Measurements from ENCODE around the gene NAV2. TPM values are rescaled to one million over a fixed set of nuclear protein-coding genes. Genes with fewer than 3 reads are reported as not detected.

The NAV2 gene
- total RNA-seq, 1 donor, result 11.2 TPM

DNA sequence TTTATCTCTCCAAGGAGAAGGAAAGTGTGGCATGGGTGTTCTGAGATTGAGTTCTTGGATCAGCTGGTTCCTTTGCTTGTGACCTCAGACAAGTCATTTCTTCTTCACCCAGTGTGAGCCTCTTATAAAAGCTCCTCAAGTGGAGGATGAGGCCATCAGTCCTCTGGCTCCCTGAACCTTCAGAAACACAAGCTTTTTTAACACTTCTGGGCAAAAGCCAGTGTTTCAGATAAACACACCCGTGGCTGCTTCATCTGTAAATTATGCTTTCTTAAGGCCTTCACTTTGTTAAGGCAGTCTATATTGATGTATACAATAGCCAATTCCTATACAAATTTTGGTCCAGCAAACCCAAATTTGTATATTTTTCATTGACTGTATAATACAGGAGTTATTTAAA lies 267.8 kb downstream of the NAV2 start:
- H3K4me3 ChIP-seq (ENCODE audit: low read depth, low read length), result no peak overlapping the region
- TF ChIP-seq, protein P1, sequence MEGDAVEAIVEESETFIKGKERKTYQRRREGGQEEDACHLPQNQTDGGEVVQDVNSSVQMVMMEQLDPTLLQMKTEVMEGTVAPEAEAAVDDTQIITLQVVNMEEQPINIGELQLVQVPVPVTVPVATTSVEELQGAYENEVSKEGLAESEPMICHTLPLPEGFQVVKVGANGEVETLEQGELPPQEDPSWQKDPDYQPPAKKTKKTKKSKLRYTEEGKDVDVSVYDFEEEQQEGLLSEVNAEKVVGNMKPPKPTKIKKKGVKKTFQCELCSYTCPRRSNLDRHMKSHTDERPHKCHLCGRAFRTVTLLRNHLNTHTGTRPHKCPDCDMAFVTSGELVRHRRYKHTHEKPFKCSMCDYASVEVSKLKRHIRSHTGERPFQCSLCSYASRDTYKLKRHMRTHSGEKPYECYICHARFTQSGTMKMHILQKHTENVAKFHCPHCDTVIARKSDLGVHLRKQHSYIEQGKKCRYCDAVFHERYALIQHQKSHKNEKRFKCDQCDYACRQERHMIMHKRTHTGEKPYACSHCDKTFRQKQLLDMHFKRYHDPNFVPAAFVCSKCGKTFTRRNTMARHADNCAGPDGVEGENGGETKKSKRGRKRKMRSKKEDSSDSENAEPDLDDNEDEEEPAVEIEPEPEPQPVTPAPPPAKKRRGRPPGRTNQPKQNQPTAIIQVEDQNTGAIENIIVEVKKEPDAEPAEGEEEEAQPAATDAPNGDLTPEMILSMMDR (IDR thresholded peaks at IDR 0.05; ENCODE audit: insufficient read depth, low read depth, low read length), result no peak
- peak; percentile 29 for DNase-seq (ENCODE audit: low read depth)

DNA sequence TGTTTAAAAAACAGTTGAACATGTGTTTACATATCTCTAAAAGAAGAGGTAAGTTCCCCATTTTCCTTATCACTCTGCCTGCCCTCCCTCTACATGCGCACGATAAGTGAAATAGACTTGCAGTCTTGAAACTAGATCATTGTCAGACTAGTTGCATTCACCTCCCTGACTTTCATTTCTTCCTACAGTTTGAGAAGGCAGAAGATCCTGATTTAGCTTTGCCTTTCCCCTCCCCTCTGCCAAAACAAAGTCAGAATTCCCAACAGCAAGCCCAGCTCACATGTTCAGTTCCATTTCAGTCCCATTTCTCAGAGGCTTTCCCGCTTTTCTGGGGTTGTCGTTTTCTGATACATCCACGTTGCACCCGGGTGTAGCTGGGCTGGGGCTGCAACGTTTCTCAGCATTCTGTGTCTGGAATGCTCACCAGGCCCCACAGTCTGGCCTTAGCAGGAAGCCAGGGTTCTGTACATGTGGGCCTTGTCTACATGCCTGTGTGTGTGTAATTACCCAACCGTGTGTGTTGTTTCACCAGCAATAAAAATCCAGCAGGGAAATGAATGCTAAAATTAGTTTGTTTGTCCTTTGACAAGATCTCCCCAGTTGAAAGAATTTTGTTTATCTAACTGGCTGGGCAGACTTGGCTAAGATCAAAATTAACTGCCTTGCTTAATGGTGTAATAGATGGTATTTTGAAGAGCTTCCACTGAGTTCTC lies 268.5 kb downstream of the NAV2 start:
- peak; percentile 95 for DNase-seq (ENCODE audit: low read depth)
- TF ChIP-seq, protein P1 (IDR thresholded peaks at IDR 0.05; ENCODE audit: insufficient read depth, low read depth, low read length), result no peak
- peak overlapping the region; percentile 2 for H3K4me3 ChIP-seq (ENCODE audit: low read depth, low read length)

GRCh38 chr11:19982774-19983495 lies 270.3 kb downstream of the NAV2 start:
- H3K4me3 ChIP-seq (ENCODE audit: low read depth, low read length), result no peak overlapping the region
- TF ChIP-seq, protein P1 (IDR thresholded peaks at IDR 0.05; ENCODE audit: insufficient read depth, low read depth, low read length), result no peak
- peak; percentile 57 for DNase-seq (ENCODE audit: low read depth)

- no peak overlapping the region for H3K4me3 ChIP-seq (ENCODE audit: low read depth, low read length)
- no peak for DNase-seq (ENCODE audit: low read depth)
- TF ChIP-seq, protein P1 (IDR thresholded peaks at IDR 0.05; ENCODE audit: insufficient read depth, low read depth, low read length), result no peak
Measured at GRCh38 chr11:19984048-19984742, 271.6 kb downstream of the NAV2 start.

- TF ChIP-seq, protein P1 (IDR thresholded peaks at IDR 0.05; ENCODE audit: insufficient read depth, low read depth, low read length), result no peak
- peak; percentile 30 for DNase-seq (ENCODE audit: low read depth)
- no peak overlapping the region for H3K4me3 ChIP-seq (ENCODE audit: low read depth, low read length)
Measured at GRCh38 chr11:19985111-19985510, 272.5 kb downstream of the NAV2 start.

DNA sequence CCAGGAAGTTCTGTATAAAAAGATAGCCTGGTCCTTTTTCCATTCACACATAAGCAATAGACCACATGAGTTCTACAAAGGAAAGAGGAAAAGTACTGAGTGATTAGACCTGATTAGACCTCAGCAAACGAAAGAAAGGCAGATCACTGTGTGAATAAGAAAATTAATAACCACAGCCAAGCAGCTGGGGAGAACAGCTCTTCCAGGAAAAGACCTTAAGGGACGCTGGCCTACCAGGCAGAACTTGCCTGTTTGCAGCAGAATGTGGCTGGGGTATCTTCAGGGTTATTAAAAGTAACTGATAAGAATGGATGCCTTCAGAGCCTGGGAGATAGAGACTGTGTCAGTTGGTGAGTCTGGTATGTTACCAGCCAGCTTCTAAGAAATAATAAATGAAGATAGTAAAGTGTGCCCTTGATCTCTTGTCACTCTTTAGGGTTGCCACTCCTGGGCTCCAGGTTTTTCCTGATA lies 274.7 kb downstream of the NAV2 start:
- peak; percentile 31 for DNase-seq (ENCODE audit: low read depth)
- TF ChIP-seq, protein P1 (IDR thresholded peaks at IDR 0.05; ENCODE audit: insufficient read depth, low read depth, low read length), result no peak
- H3K4me3 ChIP-seq (ENCODE audit: low read depth, low read length), result no peak overlapping the region

Measured in fibroblast of villous mesenchyme (primary cell).